GM12878 (cell line): ENCODE data around the gene PRRC2C.

ENCODE experiments used
- HDAC6 ChIP-seq: fragments of 200-600 bp; sonication (generic); IDR thresholded peaks from one replicate; pipeline ENCODE4 v1.8.0; 2017; ENCODE audit warnings: antibody characterized with exemption; ENCODE audit not compliant: unreplicated experiment
- JUND ChIP-seq: IDR thresholded peaks from 2 replicates; pipeline ENCODE4 v1.6.1; 2012; ENCODE audit warnings: low read depth, mild to moderate bottlenecking, low read length, improper control_type of control experiment, moderate library complexity
- LARP7 ChIP-seq: fragments of 450-650 bp; IDR thresholded peaks from 2 replicates; pipeline ENCODE4 v1.6.1; 2017; ENCODE audit warnings: mild to moderate bottlenecking
- POLR2AphosphoS2 ChIP-seq: IDR thresholded peaks from 2 replicates; pipeline ENCODE4 v1.6.1; 2011; ENCODE audit warnings: low read depth, mild to moderate bottlenecking, low read length, improper control_type of control experiment, moderate library complexity
- POLR2AphosphoS5 ChIP-seq: IDR thresholded peaks from 2 replicates; pipeline ENCODE4 v1.6.1; 2011; ENCODE audit warnings: mild to moderate bottlenecking, low read length, inconsistent platforms
- RCOR1 ChIP-seq: conservative IDR thresholded peaks from 2 replicates; pipeline ENCODE4 v1.6.1; 2012; ENCODE audit warnings: low read depth, low read length, improper control_type of control experiment
- SPI1 ChIP-seq: IDR thresholded peaks from 2 replicates; pipeline ENCODE4 v1.6.1; 2011; ENCODE audit warnings: low read depth, mild to moderate bottlenecking, low read length, moderate library complexity, borderline replicate concordance; ENCODE audit not compliant: insufficient read depth
- TAF1 ChIP-seq: IDR thresholded peaks from 2 replicates; pipeline ENCODE4 v1.6.1; 2011; ENCODE audit warnings: mild to moderate bottlenecking, low read depth, low read length, borderline replicate concordance
- ZNF622 ChIP-seq: fragments of 450-650 bp; IDR thresholded peaks from 2 replicates; pipeline ENCODE4 v1.6.1; 2017; ENCODE audit warnings: mild to moderate bottlenecking, inconsistent platforms
- TF ChIP-seq, protein P1 (sequence below), 3 experiments: IDR thresholded peaks in 2 of 3; conservative IDR thresholded peaks in 1 of 3; 2 replicates each; pipeline ENCODE4 v1.5.1; 2011; ENCODE audit warnings: low read depth in 3 of 3, low read length in 3 of 3, mild to moderate bottlenecking in 3 of 3, control low read depth in 2 of 3, moderate library complexity in 2 of 3, inconsistent platforms in 1 of 3, mixed read lengths in 1 of 3; ENCODE audit not compliant: control insufficient read depth in 2 of 3, insufficient read depth in 1 of 3; ENCODE audit errors: extremely low read depth in 1 of 3
- TF ChIP-seq, protein P2 (sequence below): IDR thresholded peaks from 2 replicates; pipeline ENCODE4 v1.6.1; 2011; ENCODE audit warnings: low read depth, low read length, improper control_type of control experiment, borderline replicate concordance
- TF ChIP-seq, protein P3 (sequence below): IDR thresholded peaks from 2 replicates; pipeline ENCODE4 v1.6.1; 2012; ENCODE audit warnings: low read depth, low read length, improper control_type of control experiment

DNA sequence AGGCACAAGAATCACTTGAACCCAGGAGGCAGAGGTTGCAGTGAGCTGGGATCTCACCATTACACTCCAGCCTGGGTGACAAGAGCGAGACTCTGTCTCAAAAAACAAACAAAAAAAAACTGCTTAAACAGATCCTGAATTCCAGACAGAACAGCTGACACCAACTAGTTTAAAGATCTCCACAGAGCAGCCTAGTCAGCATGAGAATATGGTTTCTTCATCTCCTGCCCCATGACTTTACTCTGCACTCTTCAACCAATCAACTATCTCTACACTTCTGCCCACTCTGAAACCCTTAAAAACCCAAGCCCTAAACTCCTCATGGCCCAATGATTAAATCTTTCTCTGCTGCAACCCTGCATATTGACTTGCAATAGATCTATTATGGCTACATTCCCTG, 7.5 kb upstream of the PRRC2C start:
- TF ChIP-seq, protein P1, sequence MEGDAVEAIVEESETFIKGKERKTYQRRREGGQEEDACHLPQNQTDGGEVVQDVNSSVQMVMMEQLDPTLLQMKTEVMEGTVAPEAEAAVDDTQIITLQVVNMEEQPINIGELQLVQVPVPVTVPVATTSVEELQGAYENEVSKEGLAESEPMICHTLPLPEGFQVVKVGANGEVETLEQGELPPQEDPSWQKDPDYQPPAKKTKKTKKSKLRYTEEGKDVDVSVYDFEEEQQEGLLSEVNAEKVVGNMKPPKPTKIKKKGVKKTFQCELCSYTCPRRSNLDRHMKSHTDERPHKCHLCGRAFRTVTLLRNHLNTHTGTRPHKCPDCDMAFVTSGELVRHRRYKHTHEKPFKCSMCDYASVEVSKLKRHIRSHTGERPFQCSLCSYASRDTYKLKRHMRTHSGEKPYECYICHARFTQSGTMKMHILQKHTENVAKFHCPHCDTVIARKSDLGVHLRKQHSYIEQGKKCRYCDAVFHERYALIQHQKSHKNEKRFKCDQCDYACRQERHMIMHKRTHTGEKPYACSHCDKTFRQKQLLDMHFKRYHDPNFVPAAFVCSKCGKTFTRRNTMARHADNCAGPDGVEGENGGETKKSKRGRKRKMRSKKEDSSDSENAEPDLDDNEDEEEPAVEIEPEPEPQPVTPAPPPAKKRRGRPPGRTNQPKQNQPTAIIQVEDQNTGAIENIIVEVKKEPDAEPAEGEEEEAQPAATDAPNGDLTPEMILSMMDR (IDR thresholded peaks at IDR 0.05 in 2 of 3, conservative IDR thresholded peaks at IDR 0.05 in 1 of 3; ENCODE audit: control insufficient read depth in 2 of 3, extremely low read depth in 1 of 3, insufficient read depth in 1 of 3, low read depth in 3 of 3, low read length in 3 of 3) = no peak
- TF ChIP-seq, protein P2, sequence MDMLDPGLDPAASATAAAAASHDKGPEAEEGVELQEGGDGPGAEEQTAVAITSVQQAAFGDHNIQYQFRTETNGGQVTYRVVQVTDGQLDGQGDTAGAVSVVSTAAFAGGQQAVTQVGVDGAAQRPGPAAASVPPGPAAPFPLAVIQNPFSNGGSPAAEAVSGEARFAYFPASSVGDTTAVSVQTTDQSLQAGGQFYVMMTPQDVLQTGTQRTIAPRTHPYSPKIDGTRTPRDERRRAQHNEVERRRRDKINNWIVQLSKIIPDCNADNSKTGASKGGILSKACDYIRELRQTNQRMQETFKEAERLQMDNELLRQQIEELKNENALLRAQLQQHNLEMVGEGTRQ = no peak
- TF ChIP-seq JUND (no peak), TAF1 (no peak), RCOR1 (no peak), POLR2AphosphoS2 (no peak), ZNF622 (no peak), SPI1 (no peak), HDAC6 (no peak), LARP7 (no peak), POLR2AphosphoS5 (no peak)
- TF ChIP-seq, protein P3, sequence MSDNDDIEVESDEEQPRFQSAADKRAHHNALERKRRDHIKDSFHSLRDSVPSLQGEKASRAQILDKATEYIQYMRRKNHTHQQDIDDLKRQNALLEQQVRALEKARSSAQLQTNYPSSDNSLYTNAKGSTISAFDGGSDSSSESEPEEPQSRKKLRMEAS = no peak
